HG02571 (cell line): ENCODE data around the gene SH2D6.
"Not testable (repeated sequence)": the region's sequence is repeated elsewhere in the genome, so short reads cannot be mapped to it uniquely, and the experiment has no call there.

Experiments used
- ATAC-seq: cut with Tn5 transposase; IDR thresholded peaks from one replicate; pipeline ENCODE4 v1.9.1; 2021; ENCODE audit warnings: mild to moderate bottlenecking, moderate library complexity; ENCODE audit not compliant: unreplicated experiment

SH2D6 gene

DNA sequence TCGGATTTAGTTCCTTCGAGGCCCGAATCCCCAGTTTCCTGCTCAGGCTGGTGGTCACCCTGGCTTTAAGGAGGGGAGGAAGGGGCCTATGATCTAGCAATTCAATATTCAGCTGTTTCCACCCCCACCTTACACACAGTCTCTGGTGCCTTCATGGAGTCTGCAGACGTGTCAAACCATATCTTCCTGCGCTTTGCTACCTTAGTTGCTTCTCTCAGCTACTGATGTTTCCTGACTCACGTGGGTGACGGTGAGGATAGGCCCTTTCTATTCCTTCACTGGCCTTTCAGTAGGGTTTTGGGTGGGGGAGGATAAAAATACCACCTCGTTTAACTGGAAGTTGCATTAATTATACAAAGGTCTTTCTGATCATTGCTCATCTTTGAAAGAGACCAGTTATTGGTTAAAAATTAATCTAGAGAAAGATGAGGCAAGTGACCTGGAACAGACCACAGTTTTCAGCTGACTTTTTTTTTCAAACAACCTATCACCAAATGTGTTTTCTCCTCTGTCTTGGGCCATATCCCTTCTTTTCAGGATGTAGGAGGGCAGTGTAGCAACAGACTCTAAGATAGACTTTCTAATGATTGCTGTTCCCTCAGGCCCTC is 49.7 kb downstream of the SH2D6 start:
- ATAC-seq = no peak

DNA sequence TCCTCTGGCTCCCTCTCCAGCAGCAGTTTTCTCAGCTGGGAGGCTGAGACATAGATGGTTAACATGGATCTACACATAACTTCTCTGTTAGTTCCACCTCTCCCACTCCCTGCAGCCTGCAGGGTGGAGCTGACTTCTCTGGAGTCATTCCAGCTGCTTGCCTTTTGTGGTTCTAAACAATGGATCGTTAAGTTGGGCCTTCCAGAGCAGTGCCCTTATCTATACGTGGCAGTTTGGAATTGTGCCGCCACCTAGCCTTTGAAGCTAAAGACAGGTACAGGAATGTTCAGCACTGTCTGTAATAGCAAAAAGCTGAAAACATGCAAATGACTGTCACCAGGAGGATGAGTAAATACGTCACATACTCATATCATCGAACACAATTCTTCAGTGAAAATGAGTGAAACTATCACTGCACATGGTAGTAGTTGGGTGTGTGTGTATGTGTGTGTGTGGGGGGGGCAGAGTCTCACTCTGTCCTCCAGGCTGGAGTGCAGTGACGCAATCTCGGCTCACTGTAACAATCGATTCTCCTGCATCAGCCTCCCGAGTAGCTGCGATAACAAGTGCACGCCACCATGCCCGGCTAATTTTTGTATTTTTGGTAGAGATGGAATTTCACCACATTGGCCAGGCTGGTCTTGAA is 50.3 kb downstream of the SH2D6 start:
- ATAC-seq = no peak

DNA sequence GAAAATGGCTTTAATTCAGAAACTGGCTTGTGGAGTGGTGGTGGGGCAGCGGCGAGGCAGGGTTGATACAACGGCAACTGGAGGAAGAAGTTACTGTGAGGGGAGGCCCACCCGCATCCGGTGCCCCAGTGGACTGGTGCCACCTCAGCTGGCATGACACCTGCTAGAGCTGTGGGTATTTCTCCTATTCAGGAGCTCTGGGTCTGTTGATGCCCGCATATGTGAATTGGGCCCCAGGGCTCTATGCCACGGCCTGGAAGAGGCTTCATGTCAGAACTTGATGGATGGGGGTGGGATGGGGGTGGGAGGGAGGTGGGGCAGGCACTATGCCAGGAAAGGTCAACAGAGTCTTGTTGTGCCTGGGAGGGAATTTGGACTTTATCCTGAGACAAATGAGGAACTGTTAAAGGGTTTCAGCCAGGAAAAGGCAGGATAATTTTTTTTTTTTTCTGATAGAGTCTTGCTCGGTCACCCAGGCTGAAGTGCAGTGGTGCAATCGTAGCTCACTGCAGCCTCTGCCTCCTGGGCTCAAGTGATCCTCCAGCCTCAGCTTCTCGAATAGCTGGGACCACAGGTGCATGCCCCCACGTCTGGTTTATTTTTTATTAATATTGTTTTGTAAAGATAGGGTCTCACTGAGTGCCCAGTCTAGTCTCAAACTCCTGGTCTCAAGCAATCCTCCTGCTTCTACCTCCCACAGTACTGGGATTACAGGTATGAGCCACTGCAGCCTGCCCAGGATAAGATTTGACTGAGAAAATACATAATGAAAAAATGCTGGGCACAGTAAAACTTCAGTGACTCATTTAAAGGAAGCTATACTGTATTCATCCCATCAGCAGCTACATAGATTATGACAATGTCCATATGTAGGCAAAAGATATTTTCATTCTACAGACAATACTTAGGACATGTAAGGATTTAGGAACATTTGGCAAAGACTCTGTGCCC is 52.6 kb downstream of the SH2D6 start:
- no peak for ATAC-seq

DNA sequence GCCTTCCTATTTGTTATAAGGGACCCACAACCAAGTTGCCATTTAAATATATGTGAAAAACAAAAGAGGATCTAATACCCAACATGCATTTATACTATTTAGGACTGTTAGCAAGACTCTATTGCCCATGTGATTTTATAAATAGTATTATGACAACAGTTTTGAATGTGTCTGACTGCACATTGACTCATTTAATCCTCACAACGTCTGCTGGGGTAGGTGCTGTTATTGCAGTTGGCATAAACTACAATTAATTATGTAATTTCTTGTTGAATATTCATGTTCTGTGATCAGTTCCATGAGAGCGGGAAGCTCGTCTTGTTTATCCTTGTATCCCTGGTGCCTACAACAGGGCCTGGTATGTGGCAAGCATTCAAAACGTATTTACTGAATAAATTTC is 53.7 kb downstream of the SH2D6 start:
- no peak for ATAC-seq

DNA sequence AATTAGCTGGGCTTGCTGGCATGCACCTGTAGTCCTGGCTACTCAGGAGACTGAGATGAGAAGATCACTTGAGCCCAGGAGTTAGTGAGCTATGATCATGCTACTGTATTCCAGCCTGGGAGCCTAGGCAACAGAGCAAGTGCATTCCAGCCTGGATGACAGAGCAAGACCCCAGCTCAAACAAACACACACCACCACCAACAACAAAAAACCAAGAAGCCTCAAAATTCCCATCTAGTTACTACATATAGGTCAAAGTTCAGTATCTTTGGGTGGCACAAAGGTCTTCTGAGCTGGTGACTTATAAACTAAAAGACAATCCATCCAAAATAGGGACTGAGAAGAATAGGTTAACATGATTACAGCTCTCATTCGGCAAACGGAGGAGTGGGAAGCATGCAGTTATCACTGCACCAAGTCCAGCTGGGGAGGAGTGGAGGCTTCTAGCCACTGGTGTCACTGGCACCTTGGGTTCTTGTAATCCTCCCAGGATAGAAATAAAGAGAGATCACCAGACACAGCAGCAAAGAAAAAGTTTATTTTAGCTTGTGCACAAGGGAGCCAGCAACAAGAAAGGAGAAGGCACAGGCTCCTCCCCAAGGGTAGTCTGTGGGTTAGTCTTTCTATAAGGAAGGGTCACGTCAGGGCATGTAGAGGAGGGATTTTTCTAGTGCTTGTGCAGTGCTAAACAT is 57.4 kb downstream of the SH2D6 start:
- ATAC-seq = no peak

DNA sequence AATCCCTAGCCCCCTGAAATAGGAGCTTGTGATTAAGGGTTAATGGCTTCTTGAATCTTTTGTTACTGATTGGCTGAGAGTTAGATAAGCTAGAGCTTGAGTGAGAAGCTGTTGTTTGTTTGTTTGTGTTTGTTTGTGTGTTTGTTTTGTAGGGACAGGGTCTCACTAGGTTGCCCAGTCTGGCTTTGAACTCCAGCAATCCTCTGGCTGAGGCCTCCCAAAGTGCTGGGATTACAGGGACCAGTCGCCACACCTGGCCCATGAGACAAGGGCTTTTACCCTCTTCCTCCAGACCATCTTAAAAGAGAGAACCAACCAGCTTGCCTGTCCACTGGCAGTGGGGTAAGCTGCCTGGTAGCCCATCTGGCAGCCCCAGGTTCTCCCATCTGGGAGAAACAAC is 58.1 kb downstream of the SH2D6 start:
- ATAC-seq = no peak

DNA sequence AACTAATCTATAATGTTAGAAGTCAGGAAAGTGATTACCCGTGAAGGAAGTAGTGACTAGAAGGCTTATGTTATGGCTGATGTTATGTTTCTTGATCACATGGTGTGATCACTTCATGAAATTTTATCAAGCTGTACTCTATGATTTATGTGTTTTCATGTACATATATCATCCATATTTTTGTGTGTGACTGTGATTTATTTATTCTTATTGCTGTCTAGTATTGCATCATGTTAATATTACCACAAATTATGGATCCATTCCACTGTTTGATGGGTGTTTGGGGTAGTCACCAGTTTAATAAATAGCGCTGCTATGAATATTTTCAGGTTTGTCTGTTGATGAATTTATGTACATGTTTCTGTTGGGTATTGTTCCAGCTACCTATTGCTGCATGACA is 59.4 kb downstream of the SH2D6 start:
- no peak for ATAC-seq

DNA sequence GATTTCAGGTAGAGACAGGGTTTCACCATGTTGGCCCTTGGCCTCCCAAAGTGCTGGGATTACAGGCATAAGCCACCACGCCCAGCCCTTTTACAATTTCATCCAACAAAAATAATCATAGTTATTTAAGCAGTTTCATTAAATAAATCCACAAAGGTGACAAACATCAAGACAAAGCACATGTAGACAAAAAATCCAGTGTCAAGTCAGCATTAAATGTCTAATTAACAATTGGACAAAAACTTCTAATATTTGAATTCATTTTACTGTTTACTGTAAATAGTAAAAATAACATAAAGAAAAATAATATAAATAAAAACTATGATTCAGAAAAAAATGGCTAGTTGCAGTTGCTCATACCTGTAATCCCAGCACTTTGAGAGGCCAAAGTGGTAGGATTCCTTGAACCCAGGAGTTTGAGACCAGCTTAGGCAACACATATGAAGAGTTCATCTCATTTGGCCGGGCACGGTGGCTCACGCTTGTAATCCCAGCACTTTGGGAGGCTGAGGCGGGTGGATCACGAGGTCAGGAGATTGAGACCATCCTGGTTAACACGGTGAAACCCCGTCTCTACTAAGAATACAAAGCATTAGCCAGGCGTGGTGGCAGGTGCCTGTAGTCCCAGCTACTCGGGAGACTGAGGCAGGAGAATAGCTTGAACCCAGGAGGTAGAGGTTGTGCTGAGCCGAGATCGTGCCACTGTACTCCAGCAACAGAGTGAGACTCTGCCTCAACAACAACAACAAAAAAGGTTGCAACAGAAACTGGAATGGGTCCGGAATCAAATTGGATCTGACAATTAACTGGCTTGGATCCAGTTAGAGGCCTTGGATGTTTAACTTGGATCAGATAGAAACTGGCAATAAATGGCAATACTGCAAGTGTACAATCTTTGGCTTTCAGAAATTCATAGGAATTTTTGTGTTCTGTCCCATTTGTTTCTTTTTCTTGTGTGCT is 63.6 kb downstream of the SH2D6 start:
- ATAC-seq = no peak

DNA sequence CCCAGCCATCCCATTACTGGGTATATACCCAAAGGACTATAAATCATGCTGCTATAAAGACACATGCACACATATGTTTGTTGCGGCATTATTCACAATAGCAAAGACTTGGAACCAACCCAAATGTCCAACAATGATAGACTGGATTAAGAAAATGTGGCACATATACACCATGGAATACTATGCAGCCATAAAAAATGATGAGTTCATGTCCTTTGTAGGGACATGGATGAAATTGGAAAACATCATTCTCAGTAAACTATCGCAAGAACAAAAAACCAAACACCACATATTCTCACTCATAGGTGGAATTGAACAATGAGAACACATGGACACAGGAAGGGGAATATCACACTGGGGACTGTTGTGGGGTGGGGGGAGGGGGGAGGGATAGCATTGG is 66.1 kb downstream of the SH2D6 start:
- ATAC-seq = not testable (repeated sequence)

DNA sequence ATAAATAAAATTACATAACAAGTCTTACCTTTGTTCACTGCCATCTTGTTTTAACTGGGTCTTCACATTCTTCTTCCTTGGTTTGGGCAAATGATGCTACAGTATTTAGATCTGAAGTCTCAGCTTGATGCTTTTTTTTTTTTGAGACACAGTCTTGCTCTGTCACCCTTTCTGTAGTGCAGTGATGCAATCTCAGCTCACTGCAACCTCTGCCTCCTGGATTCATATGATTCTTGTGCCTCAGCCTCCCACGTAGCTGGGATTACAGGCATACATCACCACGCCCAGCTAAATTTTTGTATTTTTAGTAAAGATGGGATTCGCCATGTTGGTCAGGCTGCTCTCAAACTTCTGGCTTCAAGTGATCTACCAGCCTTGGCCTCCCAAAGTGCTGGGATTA is 67.3 kb downstream of the SH2D6 start:
- no peak for ATAC-seq
